HL-60 (cell line): ENCODE data around the gene COLEC12.

Source experiments
- DNase-seq, 2 experiments: peaks; one replicate each; pipeline ENCODE4 v3.0.0-alpha.2; 2010 to 2020; ENCODE audit warnings: low read depth in 1 of 2, low spot score in 1 of 2
- H3K27ac ChIP-seq: fragments of 250-450 bp; sonication (Bioruptor Pico); replicated peaks from 2 replicates; pipeline ENCODE4 v1.5.1; 2020; ENCODE audit warnings: mild to moderate bottlenecking, moderate library complexity
- H3K27me3 ChIP-seq: fragments of 250-450 bp; sonication (Bioruptor Pico); 2 replicates; pipeline ENCODE4 v1.5.1; 2021; ENCODE audit warnings: mild to moderate bottlenecking, moderate library complexity; ENCODE audit not compliant: insufficient read depth, poor library complexity, severe bottlenecking
- H3K4me3 ChIP-seq: replicated peaks from 2 replicates; pipeline ENCODE4 v1.5.1; 2011; ENCODE audit warnings: mild to moderate bottlenecking, control low read depth, low read length; ENCODE audit not compliant: insufficient read depth
- CTCF ChIP-seq: IDR thresholded peaks from one replicate; pipeline ENCODE4 v1.5.1; 2011; ENCODE audit warnings: low read length, control low read depth, inconsistent platforms; ENCODE audit not compliant: insufficient read depth
- GABPA ChIP-seq: IDR thresholded peaks from 2 replicates; pipeline ENCODE4 v1.6.1; 2012; ENCODE audit warnings: low read depth
- POLR2AphosphoS5 ChIP-seq: IDR thresholded peaks from 2 replicates; pipeline ENCODE4 v1.6.1; 2012; ENCODE audit warnings: low read depth
- REST ChIP-seq: IDR thresholded peaks from 2 replicates; pipeline ENCODE4 v1.6.1; 2012; ENCODE audit warnings: low read depth; ENCODE audit not compliant: insufficient replicate concordance
- SPI1 ChIP-seq: IDR thresholded peaks from 2 replicates; pipeline ENCODE4 v1.6.1; 2012; ENCODE audit warnings: low read depth, mild to moderate bottlenecking, borderline replicate concordance

Gene COLEC12

GRCh38 chr18:272650-273049, 227.9 kb downstream of the COLEC12 start:
- no peak overlapping the region for H3K4me3 ChIP-seq
- no peak for DNase-seq
- TF ChIP-seq POLR2AphosphoS5: no peak
- TF ChIP-seq GABPA: no peak
- TF ChIP-seq SPI1: no peak
- no peak for TF ChIP-seq REST
- TF ChIP-seq CTCF: no peak
- no peaks in the 10 kb centered on the region for H3K27me3 ChIP-seq
- no peak overlapping the region for H3K27ac ChIP-seq

GRCh38 chr18:269480-270095, 230.9 kb downstream of the COLEC12 start:
- TF ChIP-seq GABPA (no peak), POLR2AphosphoS5 (no peak), SPI1 (no peak), REST (no peak), CTCF (no peak)
- Histone ChIP-seq H3K27ac (no peak overlapping the region), H3K4me3 (no peak overlapping the region), H3K27me3 (no peaks in the 10 kb centered on the region)
- DNase-seq: no peak

- no peak for TF ChIP-seq SPI1
- TF ChIP-seq GABPA: no peak
- TF ChIP-seq CTCF: no peak
- TF ChIP-seq POLR2AphosphoS5: peak; percentile 99
- peak; percentile 74 for TF ChIP-seq REST
- H3K27ac ChIP-seq: peak within 1 kb of the TSS; percentile 100
- DNase-seq: peak; percentile 93 to 97
Measured at GRCh38 chr18:267688-268552, 232.6 kb downstream of the COLEC12 start, which contains the start of gene THOC1. Gene THOC1 (minus strand): TSS chr18:268047. CDS start chr18:268019, 28 bp downstream.

More at GRCh38 chr18:267688-268552, 232.6 kb downstream of the COLEC12 start, which contains the start of gene THOC1:
- H3K4me3 ChIP-seq: peak within 1 kb of the TSS; percentile 91
- no peaks in the 10 kb centered on the region for H3K27me3 ChIP-seq
